H9 (cell line): ENCODE results near the gene LMOD1. TPM values are rescaled to one million over a fixed set of nuclear protein-coding genes. Genes with fewer than 3 reads are reported as not detected.

Source experiments
- DNase-seq: peaks from one replicate; pipeline ENCODE4 v3.0.0-alpha.2; 2017
- H2AFZ ChIP-seq: one replicate; pipeline ENCODE4 v1.6.1; 2013; ENCODE audit warnings: mild to moderate bottlenecking, low read length, control low read depth, moderate library complexity
- H2AK5ac ChIP-seq: 2 replicates; pipeline ENCODE4 v1.6.1; 2013; ENCODE audit warnings: low read length, control low read depth, mixed read lengths; ENCODE audit not compliant: insufficient read length
- H2BK120ac ChIP-seq: one replicate; pipeline ENCODE4 v1.6.1; 2013; ENCODE audit warnings: low read depth, mild to moderate bottlenecking, low read length, control low read depth, inconsistent platforms; ENCODE audit not compliant: poor library complexity, severe bottlenecking
- H2BK12ac ChIP-seq: 2 replicates; pipeline ENCODE4 v1.6.1; 2013; ENCODE audit warnings: low read length, control low read depth, mixed read lengths, low read depth; ENCODE audit not compliant: insufficient read length
- H2BK15ac ChIP-seq: 2 replicates; pipeline ENCODE4 v1.6.1; 2013; ENCODE audit warnings: low read depth, low read length, control low read depth
- H2BK20ac ChIP-seq: one replicate; pipeline ENCODE4 v1.6.1; 2013; ENCODE audit warnings: low read depth, mild to moderate bottlenecking, low read length, control low read depth, inconsistent platforms; ENCODE audit not compliant: poor library complexity, severe bottlenecking
- H2BK5ac ChIP-seq: 2 replicates; pipeline ENCODE4 v1.6.1; 2013; ENCODE audit warnings: low read length, control low read depth, mixed read lengths; ENCODE audit not compliant: insufficient read length
- H3K14ac ChIP-seq: 2 replicates; pipeline ENCODE4 v1.6.1; 2013; ENCODE audit warnings: low read length, control low read depth; ENCODE audit not compliant: insufficient read depth
- H3K18ac ChIP-seq: 2 replicates; pipeline ENCODE4 v1.6.1; 2013; ENCODE audit warnings: low read depth, mild to moderate bottlenecking, mixed read lengths, low read length, control low read depth; ENCODE audit not compliant: insufficient read length
- H3K23ac ChIP-seq: 2 replicates; pipeline ENCODE4 v1.6.1; 2013; ENCODE audit warnings: low read length, control low read depth, mixed read lengths, low read depth; ENCODE audit not compliant: insufficient read length
- H3K23me2 ChIP-seq: 2 replicates; pipeline ENCODE4 v1.6.1; 2013; ENCODE audit warnings: low read depth, mild to moderate bottlenecking, mixed read lengths, low read length, control low read depth; ENCODE audit not compliant: insufficient read length, poor library complexity, severe bottlenecking
- H3K27ac ChIP-seq: 2 replicates; pipeline ENCODE4 v1.5.1; 2013; ENCODE audit warnings: low read length, control low read depth, mixed read lengths, low read depth; ENCODE audit not compliant: insufficient read length
- H3K27me3 ChIP-seq: 2 replicates; pipeline ENCODE4 v1.6.1; 2013; ENCODE audit warnings: low read length, control low read depth, inconsistent platforms; ENCODE audit not compliant: insufficient read depth
- H3K4ac ChIP-seq: 2 replicates; pipeline ENCODE4 v1.6.1; 2013; ENCODE audit warnings: low read depth, mild to moderate bottlenecking, control low read depth, inconsistent platforms, low read length, moderate library complexity
- H3K4me1 ChIP-seq: 2 replicates; pipeline ENCODE4 v1.6.1; 2013; ENCODE audit warnings: low read length, control low read depth, inconsistent platforms; ENCODE audit not compliant: insufficient read depth
- H3K4me2 ChIP-seq: 2 replicates; pipeline ENCODE4 v1.6.1; 2013; ENCODE audit warnings: low read length, control low read depth, mixed read lengths; ENCODE audit not compliant: insufficient read length, insufficient read depth
- H3K56ac ChIP-seq: 2 replicates; pipeline ENCODE4 v1.6.1; 2013; ENCODE audit warnings: low read depth, mild to moderate bottlenecking, mixed read lengths, low read length, control low read depth; ENCODE audit not compliant: insufficient read length
- H3K79me1 ChIP-seq: 2 replicates; pipeline ENCODE4 v1.6.1; 2013; ENCODE audit warnings: low read depth, mild to moderate bottlenecking, moderate library complexity, low read length, control low read depth, inconsistent platforms; ENCODE audit not compliant: insufficient read depth, poor library complexity, severe bottlenecking
- H3K79me2 ChIP-seq: 2 replicates; pipeline ENCODE4 v1.6.1; 2013; ENCODE audit warnings: low read length, control low read depth, inconsistent platforms; ENCODE audit not compliant: insufficient read depth
- H3K9ac ChIP-seq: 2 replicates; pipeline ENCODE4 v1.6.1; 2013; ENCODE audit warnings: low read length, control low read depth, mixed read lengths; ENCODE audit not compliant: insufficient read length; ENCODE audit errors: extremely low read depth
- H3K9me3 ChIP-seq: one replicate; pipeline ENCODE4 v1.6.1; 2013; ENCODE audit warnings: low read depth, low read length, inconsistent platforms; ENCODE audit not compliant: control insufficient read depth
- H3T11ph ChIP-seq: one replicate; pipeline ENCODE4 v1.6.1; 2013; ENCODE audit warnings: mild to moderate bottlenecking, low read length, control low read depth, inconsistent platforms
- H4K20me1 ChIP-seq: one replicate; pipeline ENCODE4 v1.6.1; 2013; ENCODE audit not compliant: control insufficient read depth, insufficient read length, insufficient read depth
- H4K5ac ChIP-seq: 2 replicates; pipeline ENCODE4 v1.6.1; 2013; ENCODE audit warnings: low read depth, mild to moderate bottlenecking, mixed read lengths, low read length, control low read depth; ENCODE audit not compliant: insufficient read length
- H4K8ac ChIP-seq: replicated peaks from 2 replicates; pipeline ENCODE4 v1.6.1; 2013; ENCODE audit warnings: low read length, control low read depth, mixed read lengths, low read depth; ENCODE audit not compliant: insufficient read length
- H4K91ac ChIP-seq: 2 replicates; pipeline ENCODE4 v1.6.1; 2013; ENCODE audit warnings: low read depth, mild to moderate bottlenecking, moderate library complexity, mixed read lengths, low read length, control low read depth; ENCODE audit not compliant: insufficient read length
- H3K27ac Mint-ChIP-seq, 3 experiments: 2 replicates in 2 of 3; 3 replicates in 1 of 3; pipeline ENCODE4 v1.8.0; 2020 to 2021; ENCODE audit warnings: mixed read lengths in 3 of 3, mild to moderate bottlenecking in 1 of 3, moderate library complexity in 1 of 3
- H3K27me3 Mint-ChIP-seq: 2 replicates; pipeline ENCODE4 v1.8.0; 2021; ENCODE audit warnings: low read depth, mild to moderate bottlenecking, moderate library complexity, mixed read lengths
- H3K36me3 Mint-ChIP-seq, 3 experiments: 2 replicates in 2 of 3; 3 replicates in 1 of 3; pipeline ENCODE4 v1.8.0; 2020 to 2021; ENCODE audit warnings: low read depth in 3 of 3, mixed read lengths in 3 of 3; ENCODE audit not compliant: insufficient read depth in 1 of 3
- H3K4me1 Mint-ChIP-seq, 2 experiments: 2 replicates each; pipeline ENCODE4 v1.8.0; 2020; ENCODE audit warnings: mixed read lengths in 2 of 2
- H3K4me3 Mint-ChIP-seq, 2 experiments: 2 replicates in 1 of 2; 3 replicates in 1 of 2; pipeline ENCODE4 v1.8.0; 2020 to 2021; ENCODE audit warnings: mild to moderate bottlenecking in 2 of 2, mixed read lengths in 2 of 2, moderate library complexity in 1 of 2
- H3K9me3 Mint-ChIP-seq, 2 experiments: 2 replicates in 1 of 2; 3 replicates in 1 of 2; pipeline ENCODE4 v1.8.0; 2020; ENCODE audit warnings: mild to moderate bottlenecking in 2 of 2, mixed read lengths in 2 of 2, moderate library complexity in 1 of 2
- WGBS: extraction: QIAGEN DNeasy Blood & Tissue Kit; methylation state at CpG from one replicate; pipeline ENCODE4 v1.1.7; 2013; ENCODE audit warnings: missing lambda C conversion rate, low lambda C conversion rate, mixed read lengths; ENCODE audit not compliant: insufficient read length; ENCODE audit errors: extremely low coverage; 5-methylcytosine and 5-hydroxymethylcytosine counted together
- total RNA-seq: library from RNA; stranded (reverse); gene quantifications from 2 replicates; pipeline ENCODE4 v1.2.1, GENCODE V29; 2021
- TF ChIP-seq, protein P1 (sequence below): fragments of 200-600 bp; sonication (generic); conservative IDR thresholded peaks from 3 replicates; pipeline ENCODE4 v1.8.0; 2021; ENCODE audit warnings: antibody characterized with exemption, mild to moderate bottlenecking

LMOD1 gene
- total RNA-seq, 1 experiment from 2014 or later = 0.31 TPM

DNA sequence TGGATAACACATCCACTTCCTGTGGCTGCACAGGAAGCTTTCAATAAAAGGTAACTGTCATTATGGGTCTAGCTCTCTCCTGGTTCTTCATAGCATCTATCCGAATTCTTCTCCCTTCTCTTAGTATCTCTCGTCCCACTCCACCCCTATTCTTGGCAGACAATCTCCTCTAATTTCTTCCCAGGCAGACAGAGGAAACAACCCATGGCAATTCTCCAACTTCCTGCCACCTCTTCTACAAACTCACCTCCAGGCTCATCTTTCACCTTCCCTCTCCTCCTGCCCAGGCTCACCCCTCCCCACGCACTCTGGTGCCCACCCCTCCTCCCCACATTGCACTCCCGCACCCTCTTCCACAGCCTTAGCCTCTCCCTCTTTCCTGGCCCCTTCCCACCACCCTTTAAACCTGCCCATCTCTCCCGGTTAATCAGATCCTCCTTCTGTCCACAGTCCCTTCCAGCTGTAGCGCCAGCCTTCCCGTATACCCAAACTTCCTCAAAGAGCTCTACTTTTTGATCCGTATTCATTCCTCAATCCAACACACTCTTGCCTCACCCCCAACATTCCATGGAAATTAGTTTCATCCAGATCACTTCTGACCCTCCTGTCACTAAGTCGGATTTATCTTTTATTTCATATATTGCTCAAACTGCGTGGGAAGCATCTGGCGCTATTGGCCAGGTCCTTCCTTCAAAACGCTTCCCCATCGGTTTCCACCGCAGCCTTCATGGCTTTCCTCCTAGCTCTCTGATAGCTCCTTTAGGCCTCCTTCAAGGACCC, 31.7 kb downstream of the LMOD1 start:
- H3K9me3 ChIP-seq = no peaks in the 10 kb centered on the region
- H3K79me2 ChIP-seq = no peaks in the 10 kb centered on the region
- no peaks in the 10 kb centered on the region for H3K23me2 ChIP-seq
- H2AFZ ChIP-seq = no peak overlapping the region
- no peak overlapping the region for H2BK20ac ChIP-seq
- Mint-ChIP-seq H3K36me3 (no peaks in the 10 kb centered on the region), H3K9me3 (no peaks in the 10 kb centered on the region), H3K4me1 (peaks cover 9 to 16% of the 10 kb centered on the region in 2 experiments), H3K27ac (no peak overlapping the region), H3K27me3 (no peaks in the 10 kb centered on the region; the same call in none of the 2 replicates), H3K4me3 (no peak overlapping the region; a peak in 1 of 5 replicates)
- no peaks in the 10 kb centered on the region for H3K79me1 ChIP-seq
- H2BK5ac ChIP-seq = no peak overlapping the region
- H3K18ac ChIP-seq = no peak overlapping the region
- H2BK12ac ChIP-seq = no peak overlapping the region
- no peak for DNase-seq
- H3K23ac ChIP-seq = no peak overlapping the region
- no peak overlapping the region for H2BK15ac ChIP-seq
- H2AK5ac ChIP-seq = no peak overlapping the region
- H4K91ac ChIP-seq = no peak overlapping the region
- H2BK120ac ChIP-seq = no peak overlapping the region
- no peak overlapping the region for H3K27ac ChIP-seq
- H3K4me1 ChIP-seq = no peaks in the 10 kb centered on the region
- no peak overlapping the region for H4K8ac ChIP-seq
- H3K27me3 ChIP-seq = no peaks in the 10 kb centered on the region
- no peak overlapping the region for H3K56ac ChIP-seq
- TF ChIP-seq, protein P1, sequence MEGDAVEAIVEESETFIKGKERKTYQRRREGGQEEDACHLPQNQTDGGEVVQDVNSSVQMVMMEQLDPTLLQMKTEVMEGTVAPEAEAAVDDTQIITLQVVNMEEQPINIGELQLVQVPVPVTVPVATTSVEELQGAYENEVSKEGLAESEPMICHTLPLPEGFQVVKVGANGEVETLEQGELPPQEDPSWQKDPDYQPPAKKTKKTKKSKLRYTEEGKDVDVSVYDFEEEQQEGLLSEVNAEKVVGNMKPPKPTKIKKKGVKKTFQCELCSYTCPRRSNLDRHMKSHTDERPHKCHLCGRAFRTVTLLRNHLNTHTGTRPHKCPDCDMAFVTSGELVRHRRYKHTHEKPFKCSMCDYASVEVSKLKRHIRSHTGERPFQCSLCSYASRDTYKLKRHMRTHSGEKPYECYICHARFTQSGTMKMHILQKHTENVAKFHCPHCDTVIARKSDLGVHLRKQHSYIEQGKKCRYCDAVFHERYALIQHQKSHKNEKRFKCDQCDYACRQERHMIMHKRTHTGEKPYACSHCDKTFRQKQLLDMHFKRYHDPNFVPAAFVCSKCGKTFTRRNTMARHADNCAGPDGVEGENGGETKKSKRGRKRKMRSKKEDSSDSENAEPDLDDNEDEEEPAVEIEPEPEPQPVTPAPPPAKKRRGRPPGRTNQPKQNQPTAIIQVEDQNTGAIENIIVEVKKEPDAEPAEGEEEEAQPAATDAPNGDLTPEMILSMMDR = no peak
- WGBS = no CpG with 5 or more reads among the region's 14 CpGs
- H3K4me2 ChIP-seq = no peak overlapping the region
- H3T11ph ChIP-seq = no peak overlapping the region
- H3K14ac ChIP-seq = no peak overlapping the region
- H3K9ac ChIP-seq = no peak overlapping the region
- H4K20me1 ChIP-seq = no peaks in the 10 kb centered on the region
- no peak overlapping the region for H3K4ac ChIP-seq
- H4K5ac ChIP-seq = no peak overlapping the region
